KMS-11 (cell line): ENCODE results near the gene GABRR3.

Experiments used
- H2AFZ ChIP-seq: fragments of 200-600 bp; sonication (generic); 2 replicates; pipeline ENCODE4 v1.6.1; 2016; ENCODE audit warnings: antibody characterized with exemption, mixed run types, low read depth
- H3K27ac ChIP-seq: fragments of 200-600 bp; sonication (generic); 2 replicates; pipeline ENCODE4 v1.6.1; 2016; ENCODE audit warnings: mild to moderate bottlenecking, mixed run types
- H3K27me3 ChIP-seq: fragments of 200-600 bp; sonication (generic); 2 replicates; pipeline ENCODE4 v1.6.1; 2017; ENCODE audit warnings: mild to moderate bottlenecking, low read depth, mixed run types, moderate library complexity; ENCODE audit not compliant: insufficient read depth
- H3K36me3 ChIP-seq: fragments of 200-600 bp; sonication (generic); 2 replicates; pipeline ENCODE4 v1.6.1; 2017; ENCODE audit warnings: mild to moderate bottlenecking, mixed run types; ENCODE audit not compliant: insufficient read depth
- H3K4me1 ChIP-seq: fragments of 200-600 bp; sonication (generic); 2 replicates; pipeline ENCODE4 v1.6.1; 2016; ENCODE audit warnings: mild to moderate bottlenecking, low read depth, mixed run types; ENCODE audit not compliant: poor library complexity, severe bottlenecking
- H3K4me2 ChIP-seq: fragments of 200-600 bp; sonication (generic); 2 replicates; pipeline ENCODE4 v1.7.0; 2016; ENCODE audit warnings: mild to moderate bottlenecking, mixed run types
- H3K4me3 ChIP-seq: fragments of 200-600 bp; sonication (generic); IDR thresholded peaks from 2 replicates; pipeline ENCODE4 v1.6.1; 2017; ENCODE audit warnings: low read depth, low read length, mixed read lengths; ENCODE audit not compliant: insufficient read depth
- H3K79me2 ChIP-seq: fragments of 200-600 bp; sonication (generic); 2 replicates; pipeline ENCODE4 v1.6.1; 2016; ENCODE audit warnings: low read depth, mixed run types; ENCODE audit not compliant: insufficient read depth
- H3K9ac ChIP-seq: fragments of 200-600 bp; sonication (generic); 2 replicates; pipeline ENCODE4 v1.6.1; 2016; ENCODE audit warnings: mild to moderate bottlenecking, mixed run types
- H4K20me1 ChIP-seq: fragments of 200-600 bp; sonication (generic); 2 replicates; pipeline ENCODE4 v1.6.1; 2016; ENCODE audit warnings: mild to moderate bottlenecking, mixed run types; ENCODE audit not compliant: insufficient read depth
- CTCF ChIP-seq: fragments of 200-600 bp; sonication (generic); conservative IDR thresholded peaks from 2 replicates; pipeline ENCODE4 v1.6.1; 2017; ENCODE audit warnings: low read depth, mild to moderate bottlenecking, antibody characterized with exemption, low read length, moderate library complexity, mixed read lengths

The GABRR3 gene

DNA sequence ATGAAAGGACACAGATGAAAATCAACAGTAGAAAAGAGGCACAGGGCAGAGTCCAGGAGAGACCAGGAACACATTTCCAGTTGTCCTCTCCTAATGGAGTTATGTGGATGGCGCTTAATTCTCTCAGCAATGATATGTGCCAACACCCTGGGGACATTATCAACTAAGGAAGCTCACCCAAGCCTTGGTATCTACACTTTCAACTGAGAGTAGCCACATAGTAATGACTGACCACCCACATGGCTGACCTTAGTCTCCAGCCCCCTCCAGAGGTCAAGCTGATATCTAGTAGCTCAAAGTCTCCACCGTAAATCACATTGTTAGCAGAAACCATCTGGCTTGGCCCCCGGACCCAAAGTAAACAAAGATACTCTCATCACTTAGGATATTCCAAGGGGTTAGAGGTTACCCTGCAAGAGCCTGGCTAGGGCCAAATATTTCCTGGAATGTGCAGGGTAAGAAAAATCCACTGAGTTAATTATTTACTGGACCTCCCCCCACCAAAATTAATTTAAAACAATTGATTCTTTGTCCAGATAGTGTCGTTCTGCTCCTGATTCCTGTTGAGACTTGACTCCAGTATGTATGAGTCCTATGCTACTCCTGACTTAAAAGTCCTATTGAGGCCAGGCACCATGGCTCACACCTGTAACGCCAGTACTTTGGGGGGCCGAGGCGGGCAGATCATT is 24.8 kb downstream of the GABRR3 start:
- Histone ChIP-seq H3K79me2 (no peaks in the 10 kb centered on the region), H2AFZ (no peak overlapping the region), H3K9ac (no peak overlapping the region), H3K4me1 (peaks cover 18% of the 10 kb centered on the region), H3K36me3 (no peaks in the 10 kb centered on the region), H3K27ac (no peak overlapping the region), H3K27me3 (no peaks in the 10 kb centered on the region), H3K4me3 (no peak overlapping the region), H4K20me1 (no peaks in the 10 kb centered on the region), H3K4me2 (no peak overlapping the region)
- no peak for TF ChIP-seq CTCF

DNA sequence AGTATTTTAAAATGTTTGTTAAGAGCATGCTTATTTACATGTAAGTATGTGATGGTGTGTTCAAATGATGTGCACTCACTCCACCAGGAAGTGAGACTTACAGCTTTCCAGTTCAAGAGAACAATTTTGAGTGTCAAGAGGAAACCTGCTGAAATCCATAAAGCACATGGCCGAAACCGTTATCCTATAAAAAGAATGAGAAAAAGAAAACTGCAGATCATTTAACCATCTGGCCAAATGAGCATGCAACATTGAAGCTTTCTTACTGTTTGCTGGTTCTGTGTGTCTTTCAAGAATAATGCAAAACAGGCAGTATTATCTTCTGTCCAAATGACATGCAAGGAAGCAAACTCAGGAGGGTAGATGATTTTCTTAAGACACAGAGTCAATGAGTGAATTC is 26.3 kb downstream of the GABRR3 start:
- no peak overlapping the region; the same call in 1 of the 2 replicates for H3K27ac ChIP-seq
- no peak for TF ChIP-seq CTCF
- H2AFZ ChIP-seq = peak overlapping the region; percentile 45; the same call in 1 of the 2 replicates
- H4K20me1 ChIP-seq = no peaks in the 10 kb centered on the region
- H3K9ac ChIP-seq = no peak overlapping the region
- no peaks in the 10 kb centered on the region for H3K27me3 ChIP-seq
- H3K79me2 ChIP-seq = no peaks in the 10 kb centered on the region
- H3K4me3 ChIP-seq = no peak overlapping the region
- H3K4me1 ChIP-seq = peaks cover 26% of the 10 kb centered on the region
- H3K36me3 ChIP-seq = no peaks in the 10 kb centered on the region
- H3K4me2 ChIP-seq = peak overlapping the region; percentile 18; the same call in 1 of the 2 replicates

- Histone ChIP-seq H3K27ac (no peak overlapping the region), H3K27me3 (no peaks in the 10 kb centered on the region), H3K4me3 (no peak overlapping the region), H3K79me2 (no peaks in the 10 kb centered on the region), H2AFZ (no peak overlapping the region), H3K4me1 (peaks cover 48% of the 10 kb centered on the region), H3K36me3 (no peaks in the 10 kb centered on the region), H3K4me2 (no peak overlapping the region), H4K20me1 (no peaks in the 10 kb centered on the region), H3K9ac (no peak overlapping the region)
- TF ChIP-seq CTCF = no peak
Measured at GRCh38 chr3:98005438-98005837, 29.7 kb downstream of the GABRR3 start.

- no peaks in the 10 kb centered on the region for H3K27me3 ChIP-seq
- H3K79me2 ChIP-seq = no peaks in the 10 kb centered on the region
- no peak overlapping the region for H3K4me2 ChIP-seq
- no peaks in the 10 kb centered on the region for H4K20me1 ChIP-seq
- no peak overlapping the region for H3K27ac ChIP-seq
- no peak overlapping the region for H3K9ac ChIP-seq
- no peak for TF ChIP-seq CTCF
- no peaks in the 10 kb centered on the region for H3K36me3 ChIP-seq
- no peak overlapping the region for H2AFZ ChIP-seq
- H3K4me1 ChIP-seq = peaks cover 48% of the 10 kb centered on the region
- no peak overlapping the region for H3K4me3 ChIP-seq
Measured at GRCh38 chr3:98004721-98005120, 30.4 kb downstream of the GABRR3 start.
